IMR-90 (cell line): ENCODE measurements around the gene CYSTM1. TPM values are rescaled to one million over a fixed set of nuclear protein-coding genes. Genes with fewer than 3 reads are reported as not detected.

Experiments used
- ATAC-seq: fragments of 200-7000 bp; cut with Tn5 transposase; 2 replicates; pipeline ENCODE4 v1.9.1; 2020; ENCODE audit warnings: low read depth, mild to moderate bottlenecking, moderate library complexity
- BruUV-seq: library from RNA; stranded (reverse); fragments of 400-500 nt; replicated peaks from 2 replicates; lab custom pipeline; 2021; lab: Mats Ljungman, UMichigan
- CTCF ChIA-PET: fragments of 300-600 bp; formaldehyde crosslinking; extraction: SDS; loops from one replicate; lab custom pipeline; 2021; ENCODE audit warnings: antibody characterized with exemption; lab: Yijun Ruan, JAX
- POLR2A ChIA-PET: fragments of 300-600 bp; sonication (Branson Sonifier 250); formaldehyde crosslinking; loops from one replicate; lab custom pipeline; 2022; ENCODE audit warnings: antibody characterized with exemption; ENCODE audit not compliant: unreplicated experiment; lab: Charles Lee
- DNase-seq: peaks from one replicate; pipeline ENCODE4 v3.0.0; 2013
- H2AFZ ChIP-seq: replicated peaks from 2 replicates; pipeline ENCODE3; 2013; ENCODE audit warnings: low read length, mild to moderate bottlenecking; ENCODE audit not compliant: poor library complexity
- H2AK5ac ChIP-seq: 2 replicates; pipeline ENCODE4 v1.6.1; 2013; ENCODE audit warnings: low read depth, low read length, inconsistent platforms
- H2AK9ac ChIP-seq: replicated peaks from 2 replicates; pipeline ENCODE3; 2013; ENCODE audit warnings: mild to moderate bottlenecking, low read depth, low read length, moderate library complexity; ENCODE audit not compliant: poor library complexity
- H2BK120ac ChIP-seq: 2 replicates; pipeline ENCODE4 v1.6.1; 2013; ENCODE audit warnings: low read depth, low read length, inconsistent platforms
- H2BK15ac ChIP-seq: 3 replicates; pipeline ENCODE4 v1.6.1; 2013; ENCODE audit warnings: low read depth, low read length, inconsistent platforms
- H2BK20ac ChIP-seq: 2 replicates; pipeline ENCODE4 v1.6.1; 2013; ENCODE audit warnings: low read depth, mild to moderate bottlenecking, inconsistent platforms, low read length, moderate library complexity
- H2BK5ac ChIP-seq: 2 replicates; pipeline ENCODE4 v1.6.1; 2013; ENCODE audit warnings: mild to moderate bottlenecking, low read depth, low read length, inconsistent platforms; ENCODE audit not compliant: poor library complexity, severe bottlenecking
- H3K14ac ChIP-seq: replicated peaks from 2 replicates; pipeline ENCODE4 v1.6.1; 2013; ENCODE audit warnings: low read depth, low read length, inconsistent platforms
- H3K18ac ChIP-seq: 2 replicates; pipeline ENCODE4 v1.6.1; 2013; ENCODE audit warnings: low read depth, low read length, control low read depth
- H3K23ac ChIP-seq: 2 replicates; pipeline ENCODE4 v1.6.1; 2013; ENCODE audit warnings: low read depth, low read length, inconsistent platforms
- H3K27ac ChIP-seq: 2 replicates; pipeline ENCODE4 v1.5.1; 2013; ENCODE audit warnings: mild to moderate bottlenecking, control low read depth, low read length; ENCODE audit not compliant: insufficient read depth
- H3K27me3 ChIP-seq: 2 replicates; pipeline ENCODE4 v1.6.1; 2013; ENCODE audit warnings: low read length; ENCODE audit not compliant: control insufficient read depth, insufficient read depth
- H3K36me3 ChIP-seq: 2 replicates; pipeline ENCODE4 v1.6.1; 2013; ENCODE audit warnings: low read length, mixed read lengths; ENCODE audit not compliant: control insufficient read depth, insufficient read depth
- H3K4ac ChIP-seq: 2 replicates; pipeline ENCODE4 v1.6.1; 2013; ENCODE audit warnings: low read depth, low read length, inconsistent platforms
- H3K4me1 ChIP-seq: 2 replicates; pipeline ENCODE4 v1.6.1; 2013; ENCODE audit warnings: low read length, mixed read lengths; ENCODE audit not compliant: control insufficient read depth, insufficient read depth
- H3K4me2 ChIP-seq: 2 replicates; pipeline ENCODE4 v1.6.1; 2013; ENCODE audit warnings: low read depth, mild to moderate bottlenecking, control low read depth, low read length, moderate library complexity
- H3K4me3 ChIP-seq: 2 replicates; pipeline ENCODE4 v1.5.1; 2013; ENCODE audit warnings: low read depth, mild to moderate bottlenecking, control low read depth, low read length, moderate library complexity; ENCODE audit not compliant: insufficient read depth
- H3K56ac ChIP-seq: 2 replicates; pipeline ENCODE4 v1.6.1; 2013; ENCODE audit warnings: low read length, inconsistent platforms; ENCODE audit not compliant: insufficient read depth; ENCODE audit errors: extremely low read depth
- H3K79me1 ChIP-seq, 2 experiments: 2 replicates each; pipeline ENCODE4 v1.6.1; 2013; ENCODE audit warnings: low read length in 2 of 2, inconsistent platforms in 1 of 2, low read depth in 1 of 2
- H3K9ac ChIP-seq: 2 replicates; pipeline ENCODE4 v1.6.1; 2013; ENCODE audit warnings: low read depth, low read length, control low read depth
- H3K9me1 ChIP-seq: 2 replicates; pipeline ENCODE4 v1.6.1; 2013; ENCODE audit warnings: low read length, inconsistent platforms; ENCODE audit not compliant: insufficient read depth
- H3K9me3 ChIP-seq: 2 replicates; pipeline ENCODE4 v1.6.1; 2013; ENCODE audit warnings: low read length; ENCODE audit not compliant: control insufficient read depth, insufficient read depth
- H4K20me1 ChIP-seq: 2 replicates; pipeline ENCODE4 v1.6.1; 2013; ENCODE audit warnings: low read length, inconsistent platforms; ENCODE audit not compliant: insufficient read depth
- H4K5ac ChIP-seq: 2 replicates; pipeline ENCODE4 v1.6.1; 2013; ENCODE audit warnings: mild to moderate bottlenecking, low read depth, low read length, control low read depth
- H4K8ac ChIP-seq, 2 experiments: 2 replicates each; pipeline ENCODE4 v1.6.1; 2013; ENCODE audit warnings: low read depth in 2 of 2, low read length in 2 of 2, control low read depth in 1 of 2, inconsistent platforms in 1 of 2
- H4K91ac ChIP-seq: 2 replicates; pipeline ENCODE4 v1.6.1; 2013; ENCODE audit warnings: low read depth, low read length, inconsistent platforms; ENCODE audit not compliant: insufficient read depth
- BHLHE40 ChIP-seq: fragments of 150-350 bp; IDR thresholded peaks from 2 replicates; pipeline ENCODE4 v1.6.1; 2016; ENCODE audit warnings: mild to moderate bottlenecking, low read depth, low read length
- CEBPB ChIP-seq: IDR thresholded peaks from 2 replicates; pipeline ENCODE4 v1.6.1; 2012; ENCODE audit warnings: low read depth, low read length, improper control_type of control experiment
- CHD1 ChIP-seq: IDR thresholded peaks from 2 replicates; pipeline ENCODE4 v1.6.1; 2012; ENCODE audit warnings: low read depth, low read length, improper control_type of control experiment
- CTCF ChIP-seq: conservative IDR thresholded peaks from 2 replicates; pipeline ENCODE4 v1.5.1; 2012; ENCODE audit warnings: mild to moderate bottlenecking, low read depth, low read length, improper control_type of control experiment
- ELK1 ChIP-seq: fragments of 150-350 bp; IDR thresholded peaks from 2 replicates; pipeline ENCODE4 v1.6.1; 2016; ENCODE audit warnings: low read depth, mild to moderate bottlenecking, low read length, moderate library complexity, borderline replicate concordance
- FOS ChIP-seq: fragments of 150-350 bp; IDR thresholded peaks from 2 replicates; pipeline ENCODE4 v1.6.1; 2016; ENCODE audit warnings: low read depth, low read length
- MAFK ChIP-seq: IDR thresholded peaks from 2 replicates; pipeline ENCODE4 v1.6.1; 2012; ENCODE audit warnings: low read depth, low read length, improper control_type of control experiment
- MAZ ChIP-seq: IDR thresholded peaks from 2 replicates; pipeline ENCODE4 v1.6.1; 2012; ENCODE audit warnings: low read depth, mild to moderate bottlenecking, low read length, improper control_type of control experiment, moderate library complexity, borderline replicate concordance
- MXI1 ChIP-seq: IDR thresholded peaks from 2 replicates; pipeline ENCODE4 v1.6.1; 2012; ENCODE audit warnings: low read depth, mild to moderate bottlenecking, low read length, moderate library complexity, borderline replicate concordance
- NFE2L2 ChIP-seq: fragments of 150-350 bp; IDR thresholded peaks from 2 replicates; pipeline ENCODE4 v1.6.1; 2016; ENCODE audit warnings: low read depth, mild to moderate bottlenecking, low read length
- POLR2A ChIP-seq: IDR thresholded peaks from 2 replicates; pipeline ENCODE4 v1.6.1; 2012; ENCODE audit warnings: mild to moderate bottlenecking, low read depth, low read length
- RAD21 ChIP-seq: IDR thresholded peaks from 2 replicates; pipeline ENCODE4 v1.6.1; 2012; ENCODE audit warnings: low read length, improper control_type of control experiment
- RCOR1 ChIP-seq: IDR thresholded peaks from 2 replicates; pipeline ENCODE4 v1.6.1; 2012; ENCODE audit warnings: mild to moderate bottlenecking, low read length, improper control_type of control experiment; ENCODE audit not compliant: insufficient replicate concordance
- RFX5 ChIP-seq: IDR thresholded peaks from 2 replicates; pipeline ENCODE4 v1.8.0; 2012; ENCODE audit warnings: low read depth, mild to moderate bottlenecking, low read length, moderate library complexity
- SMC3 ChIP-seq: fragments of 150-350 bp; IDR thresholded peaks from 2 replicates; pipeline ENCODE4 v1.6.1; 2016; ENCODE audit warnings: low read depth, mild to moderate bottlenecking, antibody characterized with exemption, low read length, moderate library complexity
- USF2 ChIP-seq: fragments of 150-350 bp; IDR thresholded peaks from 2 replicates; pipeline ENCODE4 v1.6.1; 2017; ENCODE audit warnings: mild to moderate bottlenecking, antibody characterized with exemption, low read length, low read depth
- WGBS, 2 experiments: methylation state at CpG; one replicate each; pipeline versions ENCODE4 v1.1.5 to v1.1.7; 2013; ENCODE audit warnings: missing lambda C conversion rate in 2 of 2; ENCODE audit not compliant: insufficient read length in 1 of 2; ENCODE audit errors: extremely low coverage in 2 of 2; 5-methylcytosine and 5-hydroxymethylcytosine counted together
- dilution Hi-C: fragments of 300-500 bp; cut with HindIII; formaldehyde crosslinking; loops from one replicate; pipeline ENCODE4 v1.14.3; 2018; ENCODE audit warnings: low sequenced_read_pairs; ENCODE audit not compliant: unreplicated experiment
- in situ Hi-C: fragments of 300-500 bp; cut with MboI; formaldehyde crosslinking; loops from 3 replicates; pipeline ENCODE4 v1.14.3; 2019; ENCODE audit warnings: low sequenced_read_pairs, inconsistent platforms, mixed read lengths
- intact Hi-C: fragments of 100-400 bp; cut with micrococcal nuclease; formaldehyde crosslinking; loops from 2 replicates; pipeline ENCODE4 v1.10.0; 2022
- polyA plus RNA-seq, 3 experiments: library from polyadenylated mRNA; depleted of rRNA; stranded (reverse); fragments of >200 nt; gene quantifications; 2 replicates each; pipeline ENCODE4 v1.2.3, GENCODE V29; 2012; ENCODE audit warnings: low replicate concordance in 1 of 3
- total RNA-seq: library from RNA; depleted of rRNA; stranded (reverse); fragments of >200 nt; gene quantifications from 2 replicates; pipeline ENCODE4 v1.2.3, GENCODE V29; 2012

Gene CYSTM1
- total and polyA plus RNA-seq, 2 of the 4 experiments (the other 2 are of a cell fraction) = 7.3 to 15.0 TPM

GRCh38 chr5:140260089-140260656 lies 85.2 kb downstream of the CYSTM1 start:
- Histone ChIP-seq H2AFZ (no peak overlapping the region), H3K4me2 (no peak overlapping the region), H3K36me3 (peaks cover 1% of the 10 kb centered on the region; the same call in 1 of the 2 replicates), H4K8ac (no peak overlapping the region), H3K4me3 (no peak overlapping the region), H2BK15ac (no peak overlapping the region), H3K23ac (no peak overlapping the region), H3K56ac (no peak overlapping the region), H3K14ac (no peak overlapping the region), H4K91ac (no peak overlapping the region), H2AK5ac (no peak overlapping the region), H2BK120ac (no peak overlapping the region), H2BK5ac (no peak overlapping the region), H3K27me3 (no peaks in the 10 kb centered on the region), H3K4me1 (peaks cover 11% of the 10 kb centered on the region), H4K5ac (no peak overlapping the region), H3K18ac (no peak overlapping the region), H2AK9ac (no peak overlapping the region), H3K27ac (no peak overlapping the region), H3K79me1 (peaks cover 39 to 79% of the 10 kb centered on the region in 2 experiments), H3K9me3 (no peaks in the 10 kb centered on the region), H2BK20ac (no peak overlapping the region), H3K9me1 (peaks cover 25% of the 10 kb centered on the region), H3K9ac (no peak overlapping the region), H4K20me1 (peaks cover 13% of the 10 kb centered on the region), H3K4ac (no peak overlapping the region)
- in situ Hi-C loops = no loop called here
- DNase-seq (no peak), ATAC-seq (no peak)
- no CpG with 5 or more reads among the region's 2 CpGs for WGBS, 2 experiments
- TF ChIP-seq RCOR1 (no peak), FOS (no peak), SMC3 (no peak), USF2 (no peak), POLR2A (no peak), ELK1 (no peak), BHLHE40 (no peak), MAZ (no peak), CHD1 (no peak), RFX5 (no peak), MXI1 (no peak), CTCF (no peak), CEBPB (no peak), MAFK (no peak), RAD21 (no peak), NFE2L2 (no peak)
- no TSS peak for BruUV-seq
- POLR2A ChIA-PET = no interaction called here
- CTCF ChIA-PET = interaction anchor here (0.6 to 3.5 kb wide), 2 partner anchors 86 to 99 kb away, joined by 3 to 15 read pairs; partner anchors contain the start of gene HBEGF
- dilution Hi-C loops = no loop called here
- intact Hi-C loops = loop anchor here (2.0 kb wide), 1 partner anchor 27 kb away; no protein-coding TSS in a partner anchor
